Measurements from ENCODE around the gene P2RY12.

P2RY12 gene

GRCh38 chr3:151305775-151306151 is 78.8 kb downstream of the P2RY12 start:
- no peak overlapping the region for H3K4me3 ChIP-seq (ENCODE audit: control insufficient read depth, low read depth, low read length)
- TF ChIP-seq CTCF (IDR thresholded peaks at IDR 0.05; ENCODE audit: control insufficient read depth, insufficient read depth, low read depth, low read length, missing control alignments) = no peak
- DNase-seq (ENCODE audit: low read depth) = no peak

GRCh38 chr3:151305060-151305774 is 79.3 kb downstream of the P2RY12 start:
- no peak for TF ChIP-seq CTCF (IDR thresholded peaks at IDR 0.05; ENCODE audit: control insufficient read depth, insufficient read depth, low read depth, low read length, missing control alignments)
- DNase-seq (ENCODE audit: low read depth) = peak; percentile 94
- H3K4me3 ChIP-seq (ENCODE audit: control insufficient read depth, low read depth, low read length) = no peak overlapping the region

- TF ChIP-seq CTCF (IDR thresholded peaks at IDR 0.05; ENCODE audit: control insufficient read depth, insufficient read depth, low read depth, low read length, missing control alignments) = no peak
- no peak for DNase-seq (ENCODE audit: low read depth)
- H3K4me3 ChIP-seq (ENCODE audit: control insufficient read depth, low read depth, low read length) = no peak overlapping the region
These were observed 80.8 kb downstream of the P2RY12 start for GRCh38 chr3:151303751-151304150.

- DNase-seq (ENCODE audit: low read depth) = no peak
- TF ChIP-seq CTCF (IDR thresholded peaks at IDR 0.05; ENCODE audit: control insufficient read depth, insufficient read depth, low read depth, low read length, missing control alignments) = no peak
- no peak overlapping the region for H3K4me3 ChIP-seq (ENCODE audit: control insufficient read depth, low read depth, low read length)
These were observed 82.8 kb downstream of the P2RY12 start for GRCh38 chr3:151301787-151302186.

DNA sequence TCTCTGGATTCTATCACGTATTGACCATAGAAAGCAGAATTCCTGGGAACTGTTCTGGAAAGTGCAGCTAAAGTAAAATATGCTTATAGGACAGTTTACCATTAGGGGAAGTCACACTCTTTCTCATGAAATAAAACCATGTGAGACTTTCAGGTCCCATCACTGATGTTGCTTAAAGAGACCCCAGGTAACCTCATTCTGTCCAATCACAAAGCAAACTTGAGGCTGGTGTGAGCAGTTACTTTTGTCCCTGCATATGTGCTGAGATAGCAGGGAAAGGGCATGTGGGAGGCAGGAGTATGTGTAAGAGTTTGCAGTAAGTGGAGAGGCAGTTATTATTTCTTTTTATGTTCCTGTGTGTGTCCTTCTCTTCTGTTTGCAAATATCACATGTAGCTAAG is 84.0 kb downstream of the P2RY12 start:
- DNase-seq (ENCODE audit: low read depth) = no peak
- H3K4me3 ChIP-seq (ENCODE audit: control insufficient read depth, low read depth, low read length) = no peak overlapping the region
- TF ChIP-seq CTCF (IDR thresholded peaks at IDR 0.05; ENCODE audit: control insufficient read depth, insufficient read depth, low read depth, low read length, missing control alignments) = no peak

GRCh38 chr3:151299006-151299405 is 85.5 kb downstream of the P2RY12 start:
- TF ChIP-seq CTCF (IDR thresholded peaks at IDR 0.05; ENCODE audit: control insufficient read depth, insufficient read depth, low read depth, low read length, missing control alignments) = no peak
- no peak for DNase-seq (ENCODE audit: low read depth)
- no peak overlapping the region for H3K4me3 ChIP-seq (ENCODE audit: control insufficient read depth, low read depth, low read length)
